HG02610 (cell line): ENCODE results near the gene TTLL11.
A peak's percentile ranks its signal among the peaks of the same experiment; 100 is the strongest.

ENCODE experiments used
- ATAC-seq: cut with Tn5 transposase; IDR thresholded peaks from one replicate; pipeline ENCODE4 v1.9.1; 2021; ENCODE audit warnings: mild to moderate bottlenecking, moderate library complexity; ENCODE audit not compliant: unreplicated experiment

Gene TTLL11, protein sequence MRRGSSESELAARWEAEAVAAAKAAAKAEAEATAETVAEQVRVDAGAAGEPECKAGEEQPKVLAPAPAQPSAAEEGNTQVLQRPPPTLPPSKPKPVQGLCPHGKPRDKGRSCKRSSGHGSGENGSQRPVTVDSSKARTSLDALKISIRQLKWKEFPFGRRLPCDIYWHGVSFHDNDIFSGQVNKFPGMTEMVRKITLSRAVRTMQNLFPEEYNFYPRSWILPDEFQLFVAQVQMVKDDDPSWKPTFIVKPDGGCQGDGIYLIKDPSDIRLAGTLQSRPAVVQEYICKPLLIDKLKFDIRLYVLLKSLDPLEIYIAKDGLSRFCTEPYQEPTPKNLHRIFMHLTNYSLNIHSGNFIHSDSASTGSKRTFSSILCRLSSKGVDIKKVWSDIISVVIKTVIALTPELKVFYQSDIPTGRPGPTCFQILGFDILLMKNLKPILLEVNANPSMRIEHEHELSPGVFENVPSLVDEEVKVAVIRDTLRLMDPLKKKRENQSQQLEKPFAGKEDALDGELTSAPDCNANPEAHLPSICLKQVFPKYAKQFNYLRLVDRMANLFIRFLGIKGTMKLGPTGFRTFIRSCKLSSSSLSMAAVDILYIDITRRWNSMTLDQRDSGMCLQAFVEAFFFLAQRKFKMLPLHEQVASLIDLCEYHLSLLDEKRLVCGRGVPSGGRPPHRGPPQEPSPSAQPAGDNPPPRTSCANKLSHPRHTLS

DNA sequence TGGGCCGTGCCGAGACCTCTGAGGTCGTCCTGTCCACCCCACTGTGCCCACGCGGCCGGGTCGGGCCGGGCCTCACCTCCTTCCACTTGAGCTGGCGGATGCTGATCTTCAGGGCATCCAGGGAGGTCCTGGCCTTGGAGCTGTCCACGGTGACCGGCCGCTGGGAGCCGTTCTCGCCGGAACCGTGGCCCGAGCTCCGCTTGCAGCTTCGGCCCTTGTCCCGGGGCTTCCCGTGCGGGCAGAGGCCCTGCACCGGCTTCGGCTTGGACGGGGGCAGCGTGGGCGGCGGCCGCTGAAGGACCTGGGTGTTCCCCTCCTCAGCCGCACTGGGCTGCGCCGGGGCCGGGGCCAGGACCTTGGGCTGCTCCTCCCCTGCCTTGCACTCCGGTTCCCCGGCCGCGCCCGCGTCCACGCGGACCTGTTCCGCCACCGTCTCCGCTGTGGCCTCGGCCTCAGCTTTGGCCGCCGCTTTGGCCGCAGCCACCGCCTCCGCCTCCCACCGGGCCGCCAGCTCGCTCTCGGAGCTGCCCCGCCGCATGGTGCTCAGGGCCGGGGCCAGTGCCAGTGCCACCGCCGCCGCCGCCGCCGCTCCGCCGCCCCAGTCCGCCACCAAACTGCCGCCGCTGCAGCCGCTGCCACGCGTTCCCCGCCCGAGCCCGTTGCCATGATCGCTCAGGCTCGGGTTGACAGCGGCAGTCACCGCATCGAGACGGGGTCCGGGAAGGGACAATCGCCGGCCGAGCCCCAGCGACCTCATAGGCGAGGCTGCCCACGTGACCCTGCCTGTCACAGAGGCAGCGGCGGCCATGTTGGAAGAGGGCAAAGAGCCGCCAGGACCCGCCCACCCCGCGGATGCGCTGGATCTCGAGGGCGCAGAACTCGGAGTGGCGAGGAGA is at the start of gene TTLL11:
TTLL11 (minus strand) TSS at position 698 of the 896 bp plus-strand sequence; CDS start at position 538, 160 bp downstream.
- peak; percentile 95 for ATAC-seq

DNA sequence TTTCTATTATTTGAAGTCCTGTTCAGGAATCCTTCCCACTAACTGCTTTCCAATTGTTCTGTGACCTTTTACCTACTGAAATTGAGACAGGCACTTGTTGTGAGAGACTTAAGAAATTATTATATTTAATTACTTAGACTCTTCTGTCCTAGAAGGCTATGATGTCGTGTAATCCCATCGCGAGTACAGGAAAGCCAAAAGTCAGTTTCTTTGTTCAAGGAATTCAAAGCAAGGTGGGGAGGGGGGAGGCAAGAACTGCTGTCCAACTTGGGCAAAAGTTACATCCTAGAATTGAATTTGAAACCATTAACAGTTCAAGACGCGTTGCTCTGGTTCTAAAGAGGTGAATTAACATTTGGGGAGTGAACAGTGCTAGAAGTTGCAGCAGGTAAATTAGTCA is 48.6 kb upstream of the TTLL11 start:
- no peak for ATAC-seq

DNA sequence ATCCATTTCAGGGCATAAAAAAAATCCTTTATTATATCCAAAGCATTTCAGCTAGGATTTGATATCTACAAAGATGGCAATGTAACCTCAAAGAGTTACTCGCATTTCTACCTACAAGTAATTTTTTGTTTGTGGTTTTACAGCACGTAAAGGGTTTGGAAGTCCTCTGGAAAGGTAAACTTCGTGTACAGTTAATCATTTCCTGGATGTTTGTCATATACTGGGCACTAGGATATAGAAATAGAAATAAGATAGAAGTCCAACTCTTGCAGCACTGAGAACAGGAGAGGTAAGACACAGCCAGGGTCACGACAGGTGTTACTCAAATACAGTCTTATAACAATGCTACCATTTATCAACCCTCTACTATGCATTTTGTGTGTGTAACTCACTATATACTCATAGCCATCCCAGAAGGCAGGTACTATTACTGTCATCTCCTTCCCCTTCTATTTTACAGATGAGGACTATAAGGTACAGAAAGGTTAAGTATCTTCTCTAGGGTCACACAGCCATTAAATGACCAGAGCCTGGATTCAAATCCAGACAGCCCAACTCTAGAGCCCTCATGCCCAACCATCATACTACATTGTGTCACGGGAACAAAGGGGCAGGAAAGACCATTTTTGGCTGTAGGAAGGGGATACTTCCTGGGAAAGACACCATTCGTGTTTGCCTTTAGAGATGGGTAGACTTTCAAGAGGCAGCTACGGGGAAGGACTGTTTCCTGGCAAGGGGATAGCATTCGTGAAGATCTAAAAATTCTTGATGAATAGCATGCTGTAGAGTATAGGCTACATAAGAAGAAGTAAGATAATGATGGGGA is 47.5 kb upstream of the TTLL11 start:
- ATAC-seq, result no peak

DNA sequence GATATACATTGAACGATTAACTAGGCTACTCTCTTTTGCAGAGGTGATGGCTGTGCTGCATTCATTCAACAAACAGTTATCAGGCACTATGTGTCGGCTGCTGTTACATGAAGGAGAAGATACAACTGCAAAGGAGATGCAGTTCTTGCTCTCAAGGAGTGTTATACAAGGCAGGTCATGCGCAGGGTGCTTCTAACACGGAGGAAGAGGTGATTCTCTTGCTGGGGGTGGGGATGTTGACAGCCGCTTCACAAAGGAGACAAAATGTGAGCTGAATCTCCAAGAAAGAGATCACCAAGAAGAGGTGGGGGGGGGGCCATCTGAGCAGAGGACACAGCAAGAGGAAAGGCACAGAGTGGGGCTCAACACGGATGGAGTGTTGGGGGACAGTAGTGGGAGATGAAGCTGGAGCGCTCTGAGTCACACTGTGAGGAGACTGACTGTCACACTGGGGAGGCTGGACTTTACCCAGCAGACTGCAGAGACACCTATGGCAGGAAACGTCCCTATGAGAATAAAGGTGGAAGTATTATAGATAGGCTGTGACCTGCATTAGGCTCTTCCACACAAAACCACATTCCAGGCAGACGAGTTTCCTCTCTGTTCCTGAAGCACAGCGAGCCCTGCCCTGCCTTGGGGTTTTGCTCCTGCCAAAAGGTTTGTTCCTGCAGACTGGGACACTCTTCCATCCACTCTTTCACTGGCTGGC is 45.6 kb upstream of the TTLL11 start:
- ATAC-seq, result no peak

DNA sequence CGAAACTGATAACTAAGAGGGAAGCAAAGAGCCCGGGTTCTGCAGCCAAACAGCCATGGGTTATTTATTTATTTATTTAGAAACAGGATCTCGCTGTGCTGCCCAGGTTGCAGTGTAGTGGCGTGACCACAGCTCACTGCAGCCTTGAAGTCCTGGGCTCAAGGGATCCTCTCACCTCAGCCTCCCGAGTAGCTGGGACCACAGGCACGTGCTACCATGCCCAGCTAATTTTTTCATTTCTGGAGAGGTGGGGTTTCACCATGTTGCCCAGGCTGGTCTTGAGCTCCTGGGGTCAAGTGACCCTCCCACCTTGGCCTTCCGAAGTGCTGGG is 42.4 kb upstream of the TTLL11 start:
- no peak for ATAC-seq

DNA sequence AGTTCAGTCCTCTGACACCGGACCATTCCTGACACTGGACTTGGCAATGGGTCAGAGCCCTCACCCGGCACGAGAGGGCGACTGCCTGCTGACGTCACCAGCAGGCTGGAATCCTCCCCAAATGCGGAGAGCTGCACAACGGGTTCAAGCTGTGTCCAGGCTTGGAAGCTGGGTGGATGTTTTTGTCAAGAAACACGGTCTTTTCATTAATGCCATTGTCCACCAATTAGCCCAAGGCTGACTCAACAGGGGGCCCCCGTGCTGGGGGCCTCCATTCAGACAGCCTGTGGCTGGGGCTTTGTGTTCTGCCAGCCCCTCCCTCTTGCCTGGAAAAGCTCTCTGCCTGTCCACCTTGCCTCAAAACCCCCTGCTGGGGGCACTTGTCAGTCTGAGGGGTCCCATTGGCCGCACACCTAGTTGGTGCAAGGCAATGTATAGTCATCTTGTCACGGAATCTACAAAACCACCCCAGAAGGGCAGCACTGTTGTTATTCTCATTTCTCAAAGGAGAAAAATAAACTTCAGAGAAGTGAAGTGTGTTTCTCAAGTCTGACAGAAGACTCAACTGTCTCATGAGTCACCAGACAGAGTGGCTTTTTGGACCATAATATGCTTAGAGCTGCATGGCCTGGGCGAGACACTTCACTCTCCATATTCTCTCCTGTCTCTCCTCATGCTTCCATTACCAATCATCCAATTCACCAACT is 41.9 kb upstream of the TTLL11 start:
- no peak for ATAC-seq

DNA sequence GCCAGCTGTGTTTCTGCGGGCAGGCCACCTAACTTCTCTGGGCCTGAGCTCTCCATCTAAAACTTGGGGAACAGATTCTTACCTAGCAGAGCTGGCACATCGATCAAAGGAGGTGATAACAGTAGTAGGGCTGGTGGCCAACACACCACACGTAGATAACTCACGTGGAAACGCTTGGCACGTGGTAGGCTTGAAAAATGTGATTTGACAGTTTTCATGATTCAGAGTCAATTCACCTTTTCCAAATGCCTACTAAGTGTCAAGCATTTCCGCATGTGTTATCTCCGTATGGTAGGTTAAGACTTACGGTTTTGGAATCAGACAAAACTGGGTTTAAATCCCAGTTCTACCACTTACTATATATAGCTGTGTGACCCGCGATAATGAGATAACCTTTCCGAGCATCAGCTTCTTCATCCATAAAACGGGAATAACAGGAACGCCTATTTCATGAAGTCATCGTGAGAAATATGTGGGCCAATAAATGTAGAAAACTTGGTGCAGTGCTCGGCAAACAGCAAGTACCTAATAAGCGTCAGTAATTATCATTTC is 41.0 kb upstream of the TTLL11 start:
- ATAC-seq, result no peak

DNA sequence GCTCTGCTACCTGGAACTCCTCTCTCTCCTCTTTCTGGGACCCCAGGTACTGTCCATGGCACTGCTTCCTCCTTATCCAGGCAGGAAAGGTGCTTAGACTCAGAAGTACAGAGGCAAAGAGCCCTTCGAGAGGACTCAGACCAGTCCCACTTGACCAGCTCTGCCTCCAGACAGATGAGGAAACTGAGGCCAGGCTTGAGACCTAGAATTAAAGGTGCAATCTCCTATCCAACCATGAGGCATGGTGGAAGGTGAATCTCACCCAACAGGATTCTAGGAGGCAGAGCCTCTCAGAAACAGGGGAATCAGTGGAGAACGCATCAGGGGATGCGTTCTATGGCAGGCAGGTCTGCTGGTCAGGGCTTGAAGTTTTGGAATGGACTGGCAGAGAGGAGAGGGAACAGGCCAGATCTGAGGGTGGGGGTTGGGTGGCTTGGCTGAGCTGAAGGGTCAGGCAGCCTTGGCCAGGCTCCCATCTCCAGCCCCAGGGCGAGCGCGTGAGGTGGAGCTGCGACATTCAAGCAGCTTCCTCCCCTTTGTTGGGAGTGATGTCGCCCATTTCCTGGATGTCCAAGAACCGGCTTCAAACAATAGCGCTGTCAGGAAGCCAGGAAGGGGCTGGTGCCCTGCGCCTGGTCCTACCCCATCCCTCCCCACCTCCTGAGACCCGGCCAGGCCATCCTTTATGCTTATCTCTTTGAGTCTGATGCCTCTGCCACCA is 40.3 kb upstream of the TTLL11 start:
- no peak for ATAC-seq

DNA sequence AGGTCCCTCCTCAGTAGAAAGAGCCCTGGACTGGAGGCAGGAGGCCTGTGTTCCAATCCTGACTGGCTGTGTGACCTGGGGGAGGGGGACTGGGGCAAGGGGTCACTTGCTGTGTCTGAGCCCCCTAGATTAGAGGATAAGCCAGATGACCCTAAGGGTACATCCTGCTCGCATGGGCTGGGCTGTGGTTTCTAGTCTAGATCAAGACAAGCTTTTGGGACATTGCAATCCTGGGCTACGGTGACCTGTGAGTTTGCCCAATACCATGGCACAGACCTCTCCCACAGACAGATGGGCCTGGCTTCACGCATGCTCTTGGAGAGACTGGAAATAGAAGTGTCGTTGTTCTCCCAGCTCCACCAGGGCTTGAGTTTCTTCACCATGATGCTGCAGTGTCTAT is 39.4 kb upstream of the TTLL11 start:
- ATAC-seq, result no peak

DNA sequence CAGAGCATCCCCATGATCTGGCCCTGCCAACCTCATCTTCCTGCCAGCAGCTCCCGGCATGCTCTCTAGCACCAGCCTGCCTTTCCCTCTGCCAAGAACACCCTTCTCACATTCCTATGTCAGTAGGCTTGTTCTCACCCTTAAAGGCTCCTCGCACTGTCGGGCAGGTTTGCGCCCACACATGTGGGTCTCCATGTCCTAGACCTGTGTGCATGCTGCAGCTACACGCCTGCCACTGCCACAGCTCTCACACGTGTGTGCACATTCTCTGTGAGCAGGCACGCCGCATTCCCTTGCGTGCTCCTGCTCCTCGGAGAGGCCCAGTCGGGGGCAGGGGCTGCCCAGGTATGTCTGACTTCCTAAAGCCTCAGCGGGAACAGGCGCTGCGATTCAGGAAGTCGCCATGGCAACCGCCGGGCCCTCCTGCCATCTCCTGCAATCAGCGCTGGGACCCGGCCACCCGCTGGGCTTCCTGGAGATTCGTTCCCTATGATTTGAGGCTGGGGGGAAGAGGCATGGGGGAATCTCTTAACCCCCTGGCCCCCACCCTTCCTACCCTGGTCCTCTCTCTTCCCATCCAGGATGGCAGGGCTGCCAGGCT is 38.4 kb upstream of the TTLL11 start:
- ATAC-seq, result no peak

DNA sequence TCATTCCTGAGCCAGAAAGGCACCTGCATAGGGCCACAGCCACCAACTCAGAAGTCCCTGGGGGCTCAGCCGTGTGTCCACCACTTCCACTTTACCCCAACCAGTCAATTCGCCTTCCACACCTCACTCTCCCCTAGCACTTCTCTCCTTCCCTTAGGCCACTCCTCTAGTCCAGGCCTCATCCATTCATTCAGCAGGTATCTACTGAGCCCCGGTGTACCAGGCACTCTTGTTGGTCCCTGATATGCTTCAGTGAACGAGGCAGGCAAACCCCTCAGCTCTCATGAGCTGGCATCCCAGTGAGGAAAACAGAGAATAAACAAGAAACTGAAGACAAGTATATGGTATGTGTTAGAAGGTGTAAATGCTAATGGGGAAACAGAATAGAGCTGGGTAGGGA is 37.7 kb upstream of the TTLL11 start:
- no peak for ATAC-seq

DNA sequence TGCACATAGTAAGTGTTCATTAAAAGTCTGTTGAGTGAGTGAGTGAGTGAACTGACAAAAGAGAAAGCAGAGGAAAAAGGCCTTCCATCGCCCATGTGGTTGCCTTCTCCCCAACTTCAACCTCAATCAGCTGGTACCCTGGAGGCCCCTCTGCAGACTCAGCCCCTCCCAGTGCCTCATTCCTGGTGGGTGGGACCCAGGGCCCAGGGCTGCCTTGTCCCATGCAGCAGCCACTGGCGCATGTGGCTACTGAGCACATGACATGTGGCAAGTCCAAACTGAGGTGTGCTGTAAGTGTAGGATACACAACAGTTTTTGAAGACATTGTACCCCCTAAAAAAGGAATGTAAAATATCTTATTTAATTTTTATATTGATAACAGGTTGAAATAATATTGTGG is 36.9 kb upstream of the TTLL11 start:
- no peak for ATAC-seq

DNA sequence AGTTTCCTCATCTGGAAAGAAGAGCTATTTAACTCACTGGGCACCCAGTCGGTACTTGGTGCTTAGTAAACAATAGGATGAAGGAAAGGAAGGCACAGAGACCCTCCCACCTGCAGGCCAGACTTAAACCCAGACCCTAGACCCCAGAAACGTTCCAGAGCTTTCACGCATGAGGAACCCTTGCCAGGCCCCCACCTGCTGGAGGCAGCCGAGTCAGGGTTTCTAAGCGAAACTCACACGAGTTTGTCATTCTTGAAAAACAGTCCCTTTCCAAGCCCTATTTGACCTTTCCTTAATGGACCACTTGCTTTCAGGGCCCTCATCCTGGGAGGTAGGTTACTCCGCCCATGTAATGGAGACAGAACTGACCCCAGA is 35.8 kb upstream of the TTLL11 start:
- ATAC-seq, result no peak

DNA sequence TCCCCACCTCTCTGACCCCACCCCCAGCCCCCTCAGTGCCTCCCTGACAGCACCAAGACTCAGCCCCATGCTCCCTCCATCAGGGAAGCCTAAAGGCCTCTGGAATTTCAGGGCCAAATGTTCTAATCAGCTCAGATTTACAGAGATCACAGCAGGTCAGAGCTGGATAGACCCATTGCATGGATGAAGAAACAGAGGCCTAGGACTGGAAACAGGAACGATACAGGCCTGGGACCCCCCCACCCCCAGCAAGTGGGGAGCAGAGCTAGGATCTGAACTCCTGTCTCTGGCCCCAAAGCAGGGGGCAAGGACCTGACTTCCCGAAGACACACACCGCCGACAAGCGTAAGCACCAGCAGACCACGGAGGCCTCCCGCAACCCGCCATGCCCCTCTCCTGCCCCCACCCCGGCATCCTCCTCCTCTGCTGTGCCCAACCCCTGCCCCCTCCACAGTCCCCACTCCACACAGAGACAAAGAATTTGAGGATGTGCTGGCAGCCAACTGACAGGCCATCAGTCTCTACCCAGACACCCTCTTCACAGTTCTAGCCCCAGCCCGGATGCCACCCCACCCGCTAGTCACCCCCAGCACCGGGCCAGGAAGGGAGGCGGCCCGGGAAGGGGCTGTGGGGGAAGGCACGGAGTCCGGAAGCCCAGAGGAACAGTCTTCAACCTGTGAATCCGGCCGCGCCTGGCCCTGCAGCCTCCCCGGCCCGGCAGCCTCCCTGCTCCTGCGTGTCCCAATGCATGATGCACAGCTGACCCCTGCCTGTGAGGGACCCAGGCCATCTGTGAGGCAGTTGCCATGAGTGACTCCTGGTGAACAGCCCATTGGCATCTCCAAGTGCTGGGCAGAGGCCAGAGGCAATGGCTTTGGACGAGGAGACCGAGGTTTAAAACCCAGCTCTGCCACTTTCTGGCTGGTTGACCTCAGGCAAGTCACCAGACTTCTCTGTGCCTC is 35.2 kb upstream of the TTLL11 start:
- ATAC-seq, result no peak

DNA sequence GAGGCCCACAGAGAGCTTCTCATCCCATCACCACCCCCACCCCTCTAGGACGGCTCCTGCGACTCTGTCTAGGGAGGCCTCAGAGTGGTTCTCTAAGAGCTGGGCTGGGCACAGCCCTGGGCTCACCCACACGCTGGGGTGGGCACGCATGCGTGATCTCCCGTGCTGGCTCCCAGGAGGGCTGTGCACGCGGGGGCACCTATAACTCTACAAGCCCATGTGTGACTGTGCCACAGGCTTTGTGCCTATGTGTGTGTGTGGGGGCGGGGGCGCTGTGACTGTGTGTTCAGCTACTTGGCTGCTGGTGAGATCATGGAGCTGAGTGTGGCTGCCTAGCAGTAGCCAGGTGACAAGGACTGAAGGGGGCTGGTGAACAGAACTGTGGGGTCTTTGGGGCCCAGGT is 34.3 kb upstream of the TTLL11 start:
- ATAC-seq, result no peak

DNA sequence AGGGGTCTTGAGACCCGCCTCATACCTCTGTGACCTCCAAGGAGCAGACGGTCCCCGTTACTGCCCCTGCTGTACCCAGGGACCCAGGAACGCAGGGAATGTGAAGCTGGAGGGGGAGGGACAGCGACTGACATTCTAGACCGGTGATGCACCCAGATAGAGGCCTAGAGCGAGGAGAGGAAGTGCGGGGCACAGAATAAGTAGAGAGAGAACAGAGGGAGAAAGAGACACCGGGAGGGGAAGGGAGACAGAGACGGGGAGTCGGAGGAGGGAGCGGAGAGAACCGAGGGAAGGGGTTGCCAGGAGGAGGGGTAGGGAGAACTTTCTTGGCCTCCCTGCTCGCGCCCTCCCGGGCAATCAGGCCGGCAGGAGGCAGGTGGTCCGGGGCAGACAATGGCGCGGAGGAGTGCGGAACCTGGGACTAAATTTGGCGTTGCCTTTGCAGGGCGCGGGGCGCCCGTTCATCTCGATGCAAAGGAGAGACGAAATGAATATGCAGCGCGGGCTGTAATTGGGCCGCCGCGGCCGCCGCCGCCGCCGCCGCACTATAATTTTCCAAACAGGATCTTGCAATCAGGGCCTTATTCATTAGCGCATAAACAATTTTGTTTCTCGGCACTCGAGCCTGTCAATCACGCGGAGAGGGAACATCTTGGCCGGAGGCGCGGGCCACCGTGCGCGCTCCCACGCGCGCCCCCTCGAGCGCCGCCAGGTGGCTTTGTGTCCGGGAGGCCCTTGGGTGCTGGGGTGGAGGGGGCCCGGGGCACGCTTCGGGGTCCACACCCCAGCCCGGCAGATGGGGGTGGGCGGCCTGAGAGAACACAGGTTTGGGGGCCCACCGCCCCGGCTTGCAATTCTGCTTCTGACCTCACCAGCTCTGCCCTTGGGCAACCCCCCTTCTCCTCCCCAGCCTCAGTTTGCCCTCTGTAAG is 33.5 kb upstream of the TTLL11 start:
- ATAC-seq, result no peak
